Renal pelvis (tissue), 4 donors: ENCODE measurements around the gene HOXA10. TPM values are rescaled to one million over a fixed set of nuclear protein-coding genes. Genes with fewer than 3 reads are reported as not detected.

ENCODE experiments used
- DNase-seq: peaks from one replicate; pipeline ENCODE4 v3.0.0-alpha.2; 2013
- polyA plus RNA-seq, 3 donors: library from polyadenylated mRNA; unstranded; fragments of 120-200 nt; gene quantifications; one replicate each; pipeline ENCODE4 v1.2.1, GENCODE V29; 2013; ENCODE audit not compliant: insufficient read length in 3 of 3

Gene HOXA10
- polyA plus RNA-seq, 3 donors = 137 to 148 (median 148) TPM

DNA sequence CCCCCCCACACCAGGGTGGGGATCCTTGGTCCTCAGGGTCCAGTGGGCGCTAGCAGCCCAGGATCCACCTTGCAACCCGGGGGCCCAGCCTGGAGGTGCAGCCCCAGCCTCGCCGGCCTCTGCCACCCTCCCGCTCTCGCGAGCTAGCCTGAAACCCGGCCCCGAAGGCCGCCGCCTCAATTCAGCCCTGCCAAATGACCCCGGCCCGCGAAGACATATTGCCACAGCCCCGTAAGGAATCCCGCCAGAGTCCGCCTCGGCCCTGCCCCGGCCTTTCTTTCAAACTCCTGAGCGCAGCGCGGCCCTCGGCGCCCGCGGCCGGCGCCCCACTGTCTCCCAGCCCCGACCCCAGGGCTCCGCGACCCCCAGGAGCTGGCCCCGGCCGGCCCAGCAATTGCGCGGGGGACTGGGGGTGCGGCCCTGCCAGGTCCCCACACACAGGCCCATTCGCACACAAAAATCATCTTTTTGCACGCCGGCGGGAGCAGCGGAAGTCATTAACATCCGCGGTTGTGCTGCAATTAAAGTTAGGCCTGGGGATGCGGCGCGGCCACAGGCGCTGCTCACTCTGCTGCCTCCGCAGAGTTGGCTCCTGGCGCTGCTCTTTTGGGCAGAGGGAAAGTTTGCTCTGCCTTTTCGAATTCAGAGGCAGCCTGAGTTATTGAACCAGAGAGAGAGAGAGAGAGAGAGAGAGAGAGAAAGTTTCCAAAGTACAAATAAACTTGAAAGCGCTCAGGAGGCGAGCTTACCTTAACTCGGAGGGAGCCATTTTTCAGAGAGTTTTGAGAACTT, 34.6 kb downstream of the HOXA10 start:
- DNase-seq = no peak

DNA sequence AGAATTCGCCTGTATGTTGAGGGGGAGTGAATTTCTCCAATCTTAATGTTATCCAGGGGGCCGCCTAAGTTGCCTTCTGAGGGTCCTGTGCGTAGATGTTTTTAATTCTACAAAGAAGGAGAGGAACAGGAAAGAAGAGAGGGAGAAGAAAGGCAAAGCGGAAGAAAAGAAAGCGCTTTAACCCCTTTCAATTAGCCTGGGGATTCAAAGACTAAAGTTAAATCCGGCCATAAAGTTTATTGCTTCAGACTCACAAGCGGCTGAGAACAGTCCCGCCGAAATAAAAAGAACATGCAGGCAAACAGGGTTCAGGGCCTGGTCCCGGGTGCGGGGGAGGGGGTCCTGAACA, 35.2 kb downstream of the HOXA10 start:
- no peak for DNase-seq

DNA sequence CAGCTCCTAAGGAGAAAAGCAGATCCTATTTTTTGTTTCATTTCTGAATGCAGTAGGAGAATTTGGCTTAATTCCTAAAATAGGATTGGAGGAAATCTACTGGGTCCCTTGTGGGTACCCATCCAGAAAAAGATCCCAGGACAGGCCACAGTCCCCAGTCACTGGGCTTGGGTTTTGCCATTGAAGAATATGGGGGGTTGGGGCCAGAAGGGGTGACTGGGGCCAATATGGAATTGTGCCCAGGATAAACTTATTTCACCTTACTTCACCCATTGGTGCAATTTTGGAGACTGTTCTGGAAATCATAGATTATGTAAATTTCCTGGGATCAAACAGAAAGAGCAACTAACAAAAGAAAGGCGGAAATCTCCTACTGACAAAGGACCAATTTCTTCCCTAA, 35.6 kb downstream of the HOXA10 start:
- DNase-seq = no peak

DNA sequence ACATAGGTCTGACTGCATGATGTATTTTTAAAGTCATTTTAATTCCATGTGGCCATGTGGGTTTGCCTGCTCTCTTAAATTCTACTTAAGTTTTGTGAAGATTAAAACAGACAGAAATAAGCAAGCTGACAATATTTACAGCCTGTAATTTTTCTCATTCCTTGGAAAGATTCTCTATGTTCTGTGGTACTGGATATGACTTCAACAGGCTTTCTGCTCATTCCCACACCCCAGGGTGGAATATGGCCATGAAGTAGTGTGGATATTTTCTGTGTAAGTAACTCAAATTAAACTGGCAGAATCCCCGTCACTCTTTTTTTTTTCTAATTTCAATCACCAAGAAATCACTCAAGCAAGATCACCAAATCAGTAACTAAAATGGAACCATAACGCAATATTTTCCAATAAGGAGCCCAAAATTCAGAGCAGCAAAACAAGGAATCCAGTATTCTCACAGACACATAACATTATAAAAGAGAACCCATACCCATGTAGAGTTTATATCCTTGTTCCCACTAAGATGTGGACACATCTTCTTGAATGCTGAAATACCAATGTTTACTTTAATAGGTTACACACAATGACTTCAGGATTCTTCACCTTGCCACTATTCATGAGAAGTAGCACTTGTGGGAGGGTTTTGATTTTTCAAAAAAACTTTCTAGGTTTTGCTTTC, 36.3 kb downstream of the HOXA10 start:
- DNase-seq = no peak

DNA sequence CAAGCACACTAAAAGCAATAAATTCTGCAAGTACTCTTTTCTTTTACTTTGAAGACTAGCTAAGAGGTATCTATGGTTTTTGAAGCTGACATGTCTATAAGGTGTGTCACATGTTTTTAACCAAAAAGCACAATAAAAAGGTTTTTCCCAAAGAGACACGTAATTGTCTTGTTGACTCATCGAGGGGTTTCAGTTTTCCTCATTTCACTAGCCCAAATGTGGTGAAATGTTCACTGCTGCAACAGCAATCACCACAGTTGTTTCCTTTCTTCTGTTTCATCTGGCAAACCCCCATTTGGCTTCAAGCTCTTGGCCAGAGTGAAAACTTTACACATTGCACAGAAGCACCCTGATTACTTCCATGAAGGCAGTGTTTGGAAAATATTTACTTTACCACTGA, 39.7 kb downstream of the HOXA10 start:
- DNase-seq = no peak

DNA sequence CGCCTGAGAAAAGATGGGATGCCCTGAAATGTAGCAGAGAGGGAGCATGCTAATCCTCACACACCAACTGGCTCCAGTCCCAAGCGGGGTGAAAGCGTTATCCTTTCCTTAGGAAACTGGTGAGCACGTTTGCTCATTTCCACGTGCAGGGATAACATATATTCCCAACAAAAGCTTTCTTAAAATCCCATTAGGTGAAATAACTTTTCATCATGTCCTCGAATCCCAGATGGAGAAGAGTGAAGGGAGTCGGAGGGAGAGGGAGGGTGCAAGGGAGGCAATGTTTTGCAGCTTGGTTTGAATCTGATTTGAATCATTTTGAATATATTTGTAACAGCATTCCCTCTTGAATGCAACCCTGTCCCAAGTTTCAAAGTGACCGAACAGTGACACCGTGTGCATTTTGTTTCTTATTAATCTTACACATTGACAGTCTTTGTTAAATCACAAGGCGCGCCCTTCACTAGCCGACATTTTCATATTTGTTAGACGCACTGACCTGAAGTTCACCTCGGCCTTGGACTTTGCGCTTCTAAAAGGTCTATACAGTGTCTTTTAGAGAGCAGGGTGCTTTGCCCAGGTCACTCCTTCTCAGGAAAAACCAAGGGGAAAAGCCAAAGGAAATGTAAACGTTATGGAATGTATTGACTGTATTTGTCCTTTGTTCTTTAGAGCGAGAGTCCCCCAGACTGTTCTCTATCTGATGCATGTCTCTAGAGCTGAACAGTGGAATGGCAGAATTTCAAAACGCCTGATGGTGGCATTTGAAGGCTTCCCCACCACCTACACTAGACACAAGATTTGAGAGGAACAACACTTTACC, 40.5 kb downstream of the HOXA10 start:
- DNase-seq = no peak

DNA sequence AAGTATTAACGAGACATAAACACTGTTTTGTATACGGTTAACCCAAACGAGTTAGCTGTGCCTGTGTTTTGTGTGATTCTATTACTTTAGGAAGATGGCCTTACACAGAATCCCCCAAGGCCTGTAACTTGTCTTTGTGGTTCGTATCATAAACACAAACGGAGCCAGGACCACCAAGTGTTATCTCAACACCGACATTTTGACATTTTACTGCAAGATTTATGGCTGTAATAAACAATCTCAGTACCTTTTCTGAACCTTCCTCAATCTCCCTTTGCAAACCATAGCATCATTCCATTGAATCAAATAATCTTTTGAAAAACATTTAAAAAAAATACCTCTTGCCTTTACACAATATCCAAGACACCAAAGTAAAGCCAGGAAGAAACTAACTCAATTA, 41.1 kb downstream of the HOXA10 start:
- DNase-seq = no peak

DNA sequence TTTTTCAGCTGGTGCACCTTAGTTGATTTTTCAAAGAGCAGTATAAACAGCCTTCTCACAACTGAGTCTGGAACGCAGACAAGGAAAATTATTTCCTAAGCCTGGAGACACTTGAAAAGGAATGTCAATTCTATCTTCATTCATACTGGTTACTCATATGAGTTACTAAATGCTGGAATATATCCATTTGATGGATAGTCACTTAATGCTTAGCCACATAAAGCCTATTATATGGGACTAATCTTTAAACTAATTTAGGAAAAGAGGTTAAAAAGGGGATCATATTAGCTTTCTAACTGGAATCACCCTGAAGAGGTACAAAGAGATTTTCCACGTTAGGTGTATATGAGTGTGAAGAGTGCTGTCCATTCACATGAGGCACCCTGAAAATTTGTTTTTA, 41.9 kb downstream of the HOXA10 start:
- no peak for DNase-seq

DNA sequence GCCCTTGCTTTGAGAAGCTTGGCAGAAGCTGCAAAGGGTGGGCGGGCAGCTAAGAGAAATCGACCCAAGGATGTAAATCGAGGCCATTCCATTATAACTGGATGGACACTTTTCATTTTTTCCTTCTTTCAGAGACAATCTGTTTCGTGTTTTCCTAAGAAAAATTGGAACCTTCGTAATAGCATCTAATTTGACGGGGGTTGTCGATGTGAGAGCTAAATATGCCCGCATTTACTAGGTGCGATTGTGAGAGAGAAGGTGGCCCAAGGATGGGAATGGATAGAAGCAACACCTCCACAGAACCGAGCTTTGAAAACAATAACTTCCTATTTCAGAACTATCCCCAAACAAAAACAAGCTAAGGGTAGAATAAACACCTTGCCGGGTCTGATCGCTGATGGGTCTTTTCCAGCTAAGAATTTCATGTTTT, 42.7 kb downstream of the HOXA10 start:
- no peak for DNase-seq

DNA sequence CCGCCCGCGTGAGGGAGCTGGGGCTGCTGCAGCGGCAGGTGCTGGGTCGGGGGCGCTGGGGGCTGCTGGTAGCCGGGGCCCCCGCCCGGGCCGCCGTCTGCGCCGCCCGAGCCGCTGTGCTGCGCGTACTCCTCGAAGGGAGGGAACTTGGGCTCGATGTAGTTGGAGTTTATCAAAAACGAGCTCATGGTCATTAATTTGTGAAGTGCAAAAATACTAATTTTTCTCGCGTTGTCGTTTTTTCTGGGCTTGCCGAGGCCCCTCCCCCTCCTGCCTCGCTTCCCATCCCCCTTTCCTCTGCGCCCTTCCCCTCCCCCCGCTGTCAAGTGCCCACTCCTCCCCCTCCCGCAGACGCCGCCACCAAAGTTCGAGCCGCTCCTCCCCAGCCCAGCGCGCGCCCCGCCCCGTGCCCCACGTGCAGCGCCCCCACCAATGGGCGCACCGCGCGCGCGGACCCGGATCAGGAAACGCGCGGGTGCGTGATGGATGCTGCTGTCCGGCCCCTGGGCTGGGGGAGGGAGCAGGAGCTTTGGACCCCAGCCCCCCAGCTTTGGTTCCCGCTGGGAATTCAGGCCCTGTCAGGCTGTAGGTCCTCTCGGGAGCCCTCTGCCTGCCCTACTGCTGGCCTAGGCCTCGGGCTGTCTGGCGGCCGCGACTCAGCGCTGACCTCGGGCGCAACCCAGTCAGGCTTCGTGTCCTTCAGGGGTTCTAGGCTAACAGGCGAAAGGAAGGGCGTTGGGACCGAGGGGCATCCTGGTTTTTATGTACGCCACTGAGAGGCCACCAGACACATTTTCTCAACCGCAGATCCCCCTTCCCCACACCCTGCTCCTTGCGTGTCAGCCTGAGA, 43.4 kb downstream of the HOXA10 start, which contains the start of gene HOXA4:
HOXA4 (minus strand) TSS at position 218 of the 850 bp plus-strand sequence; CDS start at position 194, 24 bp downstream.
- peak; percentile 92 for DNase-seq

DNA sequence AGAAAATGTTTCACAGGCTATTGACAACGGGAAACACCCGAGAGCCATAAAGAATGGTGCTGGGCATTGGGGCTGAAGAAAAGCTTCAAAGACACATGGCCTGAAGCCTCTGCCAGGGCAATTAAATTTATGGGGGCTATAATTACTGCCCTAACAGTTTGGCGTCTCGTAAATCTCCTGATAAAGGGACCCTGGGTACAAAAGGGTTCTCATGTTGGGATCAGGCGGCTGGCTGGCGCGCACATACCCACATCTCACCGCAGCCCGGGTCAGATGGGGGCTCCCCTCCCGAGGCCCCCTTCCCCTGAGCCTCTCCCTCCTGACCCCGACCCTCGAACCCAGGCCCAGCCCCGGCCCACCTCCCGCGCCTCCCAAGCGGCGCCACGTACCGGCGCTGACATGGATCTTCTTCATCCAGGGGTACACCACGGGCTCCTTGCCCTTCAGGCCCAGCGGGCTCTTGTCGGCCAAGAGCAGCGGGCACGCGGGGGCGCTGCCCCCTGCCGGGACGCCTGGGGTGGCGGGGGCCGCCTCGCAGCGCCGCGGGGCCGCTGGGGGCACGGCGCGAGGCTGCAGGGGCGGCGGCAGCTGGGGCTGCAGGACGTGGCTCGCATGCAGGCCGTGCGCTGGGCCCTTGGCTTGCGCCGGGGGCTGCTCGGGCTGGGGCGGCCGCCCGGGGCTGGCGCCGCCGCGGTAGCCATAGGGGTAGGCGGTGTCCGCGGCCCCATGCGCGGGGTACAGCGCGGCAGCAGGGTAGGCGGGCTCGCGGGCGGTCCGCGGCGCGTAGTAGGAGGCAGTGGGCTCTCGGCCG, 44.2 kb downstream of the HOXA10 start:
- peak; percentile 89 for DNase-seq

DNA sequence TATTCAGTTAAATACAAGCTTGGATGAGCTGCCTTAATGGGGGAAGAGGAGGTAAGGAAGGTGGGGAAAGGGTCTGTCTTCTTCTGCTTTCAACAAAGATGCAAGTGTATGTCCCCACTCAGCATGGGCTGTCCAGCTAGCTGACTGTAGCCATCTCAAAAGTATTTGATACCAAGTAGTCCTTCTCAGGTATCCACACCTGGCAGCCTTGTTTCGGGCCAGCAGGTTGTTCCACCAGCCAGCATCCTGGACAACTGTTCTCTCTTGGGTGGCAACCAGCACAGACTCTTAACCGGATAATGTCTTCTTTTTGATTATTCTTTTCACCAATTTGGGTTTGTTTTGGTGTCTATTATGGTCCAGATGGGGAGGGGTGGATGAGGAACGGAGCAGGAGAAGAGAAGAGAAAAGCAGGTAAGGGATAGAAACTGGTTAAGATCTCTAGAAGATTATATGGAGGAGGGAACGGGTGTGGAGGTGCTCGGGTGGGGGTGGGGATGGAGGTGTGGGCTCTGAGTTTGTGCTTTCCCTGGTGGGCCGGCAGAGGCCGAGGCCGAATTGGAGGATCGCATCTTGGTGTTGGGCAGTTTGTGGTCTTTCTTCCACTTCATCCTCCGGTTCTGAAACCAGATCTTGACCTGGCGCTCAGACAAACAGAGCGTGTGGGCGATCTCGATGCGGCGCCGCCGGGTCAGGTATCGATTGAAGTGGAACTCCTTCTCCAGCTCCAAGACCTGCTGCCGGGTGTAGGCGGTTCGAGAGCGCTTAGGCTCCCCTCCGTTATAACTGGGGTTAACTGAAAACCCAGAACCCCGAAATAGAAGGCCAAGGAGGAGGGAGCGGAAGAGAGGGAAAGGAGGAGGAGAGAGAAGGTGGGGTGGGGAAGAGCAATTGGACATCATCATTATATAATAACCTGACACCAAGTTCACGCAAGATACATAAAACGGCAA, 45.1 kb downstream of the HOXA10 start:
- DNase-seq = no peak

DNA sequence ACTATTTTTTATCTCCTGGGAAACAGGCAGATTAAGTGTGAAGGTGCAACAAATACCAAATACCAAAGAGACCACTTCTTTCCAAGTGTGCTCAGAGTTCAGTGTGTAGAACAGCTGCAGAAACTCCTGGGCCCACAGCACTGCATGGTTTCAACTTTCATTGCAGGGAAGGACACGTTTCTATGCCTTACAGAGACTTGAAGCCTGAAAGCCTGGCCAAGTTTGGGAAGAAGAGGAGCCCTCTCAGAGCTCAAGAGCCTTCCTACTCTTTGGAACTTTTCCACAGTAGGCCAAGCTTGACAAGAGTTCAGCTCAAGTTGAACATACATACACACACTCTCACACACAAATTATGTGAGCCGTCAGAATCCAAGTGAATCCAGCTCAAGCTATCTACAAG, 46.1 kb downstream of the HOXA10 start:
- peak; percentile 85 for DNase-seq

DNA sequence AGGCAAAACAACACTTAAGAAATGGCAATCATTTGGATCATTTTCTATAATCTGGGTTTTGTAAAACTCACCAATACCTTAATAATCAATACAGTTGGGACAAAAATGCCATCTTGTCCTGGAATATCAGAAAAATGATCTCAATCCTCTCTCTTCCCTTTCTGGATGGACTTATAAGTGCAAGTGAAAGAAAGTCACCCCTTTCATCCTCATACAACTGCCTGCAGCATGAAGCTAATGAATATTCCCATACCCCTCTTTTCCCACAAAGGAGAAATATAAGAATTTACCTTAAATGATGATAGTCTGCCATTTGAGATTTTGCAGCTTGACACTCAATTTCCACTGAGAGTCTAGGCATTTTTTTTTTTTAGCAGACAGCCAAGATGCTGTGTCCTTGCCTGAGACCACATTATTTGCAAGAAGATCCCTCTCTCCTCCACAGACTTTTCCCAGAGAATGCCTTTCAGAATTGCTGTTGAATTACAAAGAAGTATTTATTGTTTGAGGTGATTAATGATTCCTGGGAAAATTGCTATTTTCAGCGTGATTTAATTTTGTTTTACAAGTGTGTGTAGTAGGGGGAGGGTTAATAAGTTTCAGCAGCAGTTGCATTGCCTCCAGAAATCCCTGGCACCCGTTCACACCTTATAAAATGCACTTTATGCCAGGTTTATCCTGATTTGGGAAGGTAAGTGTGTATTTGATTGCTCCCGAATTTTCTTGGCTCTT, 47.4 kb downstream of the HOXA10 start:
- DNase-seq = no peak

DNA sequence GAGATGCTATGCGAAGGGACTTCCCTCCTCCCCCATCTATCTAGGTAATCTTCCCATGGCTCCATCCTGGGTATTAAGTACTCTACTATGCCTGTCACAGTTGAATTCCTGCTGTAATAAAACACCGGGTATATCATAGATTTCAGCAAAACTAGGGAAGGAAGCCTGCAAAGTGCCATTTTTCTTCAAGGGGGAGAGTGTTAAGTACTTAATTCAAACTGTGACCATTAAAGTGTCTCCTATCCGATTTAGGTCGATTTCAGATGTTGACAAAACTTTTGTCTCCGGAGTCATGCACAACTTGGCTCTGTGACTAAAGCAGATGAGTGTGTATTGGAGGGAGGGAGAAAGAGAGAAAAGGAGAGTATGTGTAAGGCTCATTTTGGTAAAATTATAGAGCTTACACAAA, 48.1 kb downstream of the HOXA10 start:
- DNase-seq = peak; percentile 86

DNA sequence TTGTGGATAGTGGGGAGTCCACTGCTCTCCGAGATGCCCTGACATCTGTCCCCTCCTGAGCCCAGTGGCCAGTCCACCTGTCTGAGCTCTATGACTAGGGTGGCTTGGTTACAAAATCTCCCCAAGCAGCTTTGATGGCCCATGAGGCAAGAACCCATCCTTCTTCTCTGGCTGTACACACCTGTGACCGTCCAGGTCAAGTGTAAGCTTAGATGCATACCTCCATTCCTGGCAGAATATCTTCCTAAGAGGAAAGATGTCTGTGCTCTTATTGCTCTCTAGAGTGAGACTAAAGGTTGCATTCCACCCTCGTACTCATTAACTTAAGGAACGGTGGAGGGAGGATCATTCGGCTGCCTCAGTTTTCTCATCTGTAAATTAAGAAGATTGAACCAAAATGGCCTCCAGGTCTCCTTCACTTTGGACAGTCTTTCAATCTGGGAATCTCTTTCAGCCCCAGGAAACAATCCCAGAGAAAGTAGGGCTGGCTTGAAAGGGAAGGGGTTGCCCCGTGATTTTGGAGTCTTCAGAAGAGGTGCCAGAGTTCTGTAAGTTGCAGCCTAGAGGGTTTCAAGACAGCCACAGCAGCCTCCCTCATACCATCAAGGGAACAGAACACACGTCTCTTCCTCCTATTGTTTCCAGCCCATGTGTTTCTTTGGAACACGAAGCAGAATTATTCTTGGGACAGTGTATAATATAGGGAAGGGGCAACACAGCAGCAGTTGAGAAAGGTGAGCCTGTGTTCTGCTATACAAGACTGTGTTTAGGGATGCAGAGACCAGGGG, 49.0 kb downstream of the HOXA10 start:
- no peak for DNase-seq

DNA sequence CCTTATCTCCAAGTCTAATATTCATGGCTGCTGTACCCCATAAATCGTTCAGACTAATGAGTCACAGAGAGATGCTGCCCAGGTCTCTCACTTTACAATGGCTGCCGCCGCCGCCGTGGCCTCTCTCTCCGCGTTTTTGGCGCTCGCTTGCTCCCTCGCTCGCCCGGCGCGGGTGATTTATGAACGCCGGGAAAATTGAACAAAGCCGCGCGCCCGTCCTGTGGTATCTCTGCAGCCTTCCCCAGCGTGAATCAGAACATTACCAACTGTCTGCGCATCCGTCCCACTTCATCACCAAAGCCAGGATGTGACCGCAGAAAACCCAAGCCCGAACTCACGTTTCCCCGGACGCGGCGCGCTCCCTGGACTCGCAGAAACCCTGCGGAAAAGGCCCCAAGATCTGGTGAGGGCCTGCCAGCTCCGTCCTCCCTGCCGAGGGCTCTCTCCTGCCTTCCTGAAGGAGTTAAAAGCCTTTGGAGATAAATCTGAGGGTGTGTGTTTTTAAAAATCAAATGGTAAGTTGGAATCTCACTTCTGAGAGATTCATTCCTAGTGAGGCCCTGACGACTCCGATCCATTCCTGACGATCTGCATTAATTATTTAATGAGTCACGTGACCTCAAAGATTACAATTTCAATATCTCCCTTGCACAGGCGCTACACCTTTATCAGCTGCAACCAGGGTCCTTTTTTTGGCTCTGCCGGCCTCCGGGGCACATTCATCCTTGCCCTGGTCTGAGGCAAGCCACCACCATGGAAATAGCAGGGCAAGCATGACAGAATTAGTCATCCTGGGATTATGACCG, 49.8 kb downstream of the HOXA10 start:
- DNase-seq = no peak
